SK-N-SH treated with all-trans-retinoic acid at 6 μM for 48 hours (cell line): ENCODE measurements around the gene ERH.

Experiments
- ARNTL ChIP-seq: fragments of 450-650 bp; formaldehyde crosslinking; IDR thresholded peaks from 2 replicates; pipeline ENCODE4 v1.5.0; 2020; ENCODE audit warnings: low read depth, mild to moderate bottlenecking, moderate library complexity, borderline replicate concordance
- BACH2 ChIP-seq: fragments of 250-450 bp; sonication (Bioruptor Pico); IDR thresholded peaks from 2 replicates; pipeline ENCODE4 v1.9.0; 2021; ENCODE audit warnings: mild to moderate bottlenecking, borderline replicate concordance
- CREB5 ChIP-seq: fragments of 250-450 bp; sonication (Bioruptor Pico); IDR thresholded peaks from 2 replicates; pipeline ENCODE4 v1.5.1; 2020; ENCODE audit warnings: low read depth, mild to moderate bottlenecking, moderate library complexity
- CSDC2 ChIP-seq: fragments of 250-450 bp; sonication (Bioruptor Pico); IDR thresholded peaks from 2 replicates; pipeline ENCODE4 v1.5.0; 2020; ENCODE audit warnings: mild to moderate bottlenecking, moderate library complexity
- PATZ1 ChIP-seq: fragments of 250-450 bp; sonication (Bioruptor Pico); IDR thresholded peaks from 2 replicates; pipeline ENCODE4 v1.8.0; 2020; ENCODE audit warnings: mild to moderate bottlenecking, moderate library complexity, borderline replicate concordance
- POU6F1 ChIP-seq: fragments of 250-450 bp; sonication (Bioruptor Pico); IDR thresholded peaks from 2 replicates; pipeline ENCODE4 v1.8.0; 2021; ENCODE audit warnings: low read depth, mild to moderate bottlenecking, moderate library complexity, borderline replicate concordance
- RARB ChIP-seq: fragments of 250-450 bp; sonication (Bioruptor Pico); IDR thresholded peaks from 2 replicates; pipeline ENCODE4 v1.8.0; 2021; ENCODE audit warnings: mild to moderate bottlenecking, moderate library complexity
- TCF4 ChIP-seq: fragments of 250-450 bp; sonication (Bioruptor Pico); IDR thresholded peaks from 2 replicates; pipeline ENCODE4 v1.8.0; 2021; ENCODE audit warnings: mild to moderate bottlenecking, moderate library complexity, borderline replicate concordance
- TSHZ2 ChIP-seq: fragments of 250-450 bp; sonication (Bioruptor Pico); IDR thresholded peaks from 2 replicates; pipeline ENCODE4 v1.5.0; 2020; ENCODE audit warnings: mild to moderate bottlenecking, moderate library complexity
- ZC3H10 ChIP-seq: fragments of 250-450 bp; sonication (Bioruptor Pico); IDR thresholded peaks from 2 replicates; pipeline ENCODE4 v1.5.1; 2021; ENCODE audit warnings: mild to moderate bottlenecking, moderate library complexity
- ZNF70 ChIP-seq: fragments of 450-650 bp; formaldehyde crosslinking; IDR thresholded peaks from 2 replicates; pipeline ENCODE4 v1.5.0; 2020; ENCODE audit warnings: mild to moderate bottlenecking, moderate library complexity
- ZNF8 ChIP-seq: fragments of 450-650 bp; formaldehyde crosslinking; IDR thresholded peaks from 2 replicates; pipeline ENCODE4 v1.5.0; 2020; ENCODE audit warnings: mild to moderate bottlenecking, moderate library complexity

GRCh38 chr14:69405762-69406161 is 7.7 kb upstream of the ERH start:
- no peak for TF ChIP-seq POU6F1 (CRISPR knock-in tag)
- no peak for TF ChIP-seq RARB
- no peak for TF ChIP-seq PATZ1 (CRISPR knock-in tag)
- no peak for TF ChIP-seq CREB5 (CRISPR knock-in tag)
- TF ChIP-seq CSDC2, result no peak
- TF ChIP-seq ZNF70, result no peak
- TF ChIP-seq ZC3H10, result no peak
- TF ChIP-seq ARNTL (CRISPR knock-in tag), result no peak
- TF ChIP-seq TCF4 (CRISPR knock-in tag), result no peak
- TF ChIP-seq ZNF8 (CRISPR knock-in tag), result no peak
- no peak for TF ChIP-seq BACH2 (CRISPR knock-in tag)
- TF ChIP-seq TSHZ2 (CRISPR knock-in tag), result no peak
